Activated CD4-positive, alpha-beta memory T cell treated with anti-CD3 and anti-CD28 coated beads for 36 hours (primary cell): ENCODE data around the gene NMUR1. TPM values are rescaled to one million over a fixed set of nuclear protein-coding genes. Genes with fewer than 3 reads are reported as not detected.

ENCODE experiments used
- CTCF ChIA-PET: fragments of 350-600 bp; sonication (Branson Sonifier 250); formaldehyde crosslinking; loops from one replicate; lab custom pipeline; 2021; ENCODE audit warnings: antibody characterized with exemption, inconsistent platforms; lab: Charles Lee
- POLR2A ChIA-PET: fragments of 350-600 bp; sonication (Branson Sonifier 250); formaldehyde crosslinking; loops from one replicate; lab custom pipeline; 2021; ENCODE audit warnings: antibody characterized with exemption; lab: Charles Lee
- DNase-seq: peaks from one replicate; pipeline ENCODE4 v3.0.0-alpha.2; 2020
- H3K27ac Mint-ChIP-seq: one replicate; pipeline ENCODE4 v1.8.0; 2021; ENCODE audit warnings: mixed read lengths
- H3K27me3 Mint-ChIP-seq: one replicate; pipeline ENCODE4 v1.8.0; 2021; ENCODE audit warnings: mixed read lengths
- H3K36me3 Mint-ChIP-seq: one replicate; pipeline ENCODE4 v1.8.0; 2021; ENCODE audit warnings: mixed read lengths
- H3K4me1 Mint-ChIP-seq: one replicate; pipeline ENCODE4 v1.8.0; 2021; ENCODE audit warnings: low read depth, mixed read lengths
- H3K4me3 Mint-ChIP-seq: one replicate; pipeline ENCODE4 v1.8.0; 2021; ENCODE audit warnings: mild to moderate bottlenecking, mixed read lengths
- H3K9me3 Mint-ChIP-seq: one replicate; pipeline ENCODE4 v1.8.0; 2021; ENCODE audit warnings: mixed read lengths
- intact Hi-C: fragments of 100-400 bp; cut with micrococcal nuclease; formaldehyde crosslinking; loops from one replicate; pipeline ENCODE4 v1.15.1; 2023
- total RNA-seq, 2 experiments: library from RNA; stranded (reverse); gene quantifications; one replicate each; pipeline ENCODE4 v1.2.3, GENCODE V29; 2021

The NMUR1 gene
- total RNA-seq, 2 experiments from 2014 or later = 0.07 TPM; not detected in 1

- H3K9me3 Mint-ChIP-seq = no peaks in the 10 kb centered on the region
- H3K27ac Mint-ChIP-seq = no peak overlapping the region
- H3K36me3 Mint-ChIP-seq = no peaks in the 10 kb centered on the region
- CTCF ChIA-PET = interaction anchor here (1.1 to 7.2 kb wide), 5 partner anchors 15 to 143 kb away, joined by 4 to 76 read pairs (median 6); no protein-coding TSS in a partner anchor
- peaks cover 7% of the 10 kb centered on the region for H3K4me1 Mint-ChIP-seq
- POLR2A ChIA-PET = no interaction called here
- DNase-seq = no peak
- H3K4me3 Mint-ChIP-seq = no peak overlapping the region
- intact Hi-C loops = no loop called here
- H3K27me3 Mint-ChIP-seq = peaks cover 13% of the 10 kb centered on the region
Measured at GRCh38 chr2:231531883-231532755, 1.9 kb upstream of the NMUR1 start.

GRCh38 chr2:231531466-231531865, 1.2 kb upstream of the NMUR1 start:
- intact Hi-C loops = no loop called here
- Mint-ChIP-seq H3K4me1 (peaks cover 7% of the 10 kb centered on the region), H3K4me3 (no peak overlapping the region), H3K27me3 (peaks cover 13% of the 10 kb centered on the region), H3K36me3 (no peaks in the 10 kb centered on the region), H3K27ac (no peak overlapping the region), H3K9me3 (no peaks in the 10 kb centered on the region)
- no peak for DNase-seq
- POLR2A ChIA-PET = no interaction called here
- CTCF ChIA-PET = interaction anchor here (1.8 to 7.2 kb wide), 4 partner anchors 14 to 70 kb away, joined by 4 to 76 read pairs (median 12); no protein-coding TSS in a partner anchor

GRCh38 chr2:231528636-231529030, 1.6 kb downstream of the NMUR1 start:
- ChIA-PET POLR2A (no interaction called here), CTCF (interaction anchor here (3.5 to 7.2 kb wide), 2 partner anchors 12 to 30 kb away, joined by 17 to 76 read pairs; no protein-coding TSS in a partner anchor)
- Mint-ChIP-seq H3K9me3 (no peaks in the 10 kb centered on the region), H3K27me3 (peaks cover 13% of the 10 kb centered on the region), H3K27ac (no peak overlapping the region), H3K4me3 (no peak overlapping the region), H3K36me3 (no peaks in the 10 kb centered on the region), H3K4me1 (peaks cover 30% of the 10 kb centered on the region)
- intact Hi-C loops = no loop called here
- no peak for DNase-seq

GRCh38 chr2:231527955-231528635, 2.1 kb downstream of the NMUR1 start:
- H3K4me1 Mint-ChIP-seq = peaks cover 33% of the 10 kb centered on the region
- CTCF ChIA-PET = interaction anchor here (3.5 to 7.2 kb wide), 2 partner anchors 11 to 30 kb away, joined by 17 to 76 read pairs; no protein-coding TSS in a partner anchor
- H3K27me3 Mint-ChIP-seq = peaks cover 13% of the 10 kb centered on the region

GRCh38 chr2:231527091-231527395, 3.2 kb downstream of the NMUR1 start:
- no peak overlapping the region for H3K27ac Mint-ChIP-seq
- CTCF ChIA-PET = interaction anchor here (3.5 kb wide), 1 partner anchor 10 kb away, joined by 17 read pairs; no protein-coding TSS in a partner anchor
- no peaks in the 10 kb centered on the region for H3K9me3 Mint-ChIP-seq
- H3K27me3 Mint-ChIP-seq = peaks cover 13% of the 10 kb centered on the region
- no peak overlapping the region for H3K4me3 Mint-ChIP-seq
- POLR2A ChIA-PET = no interaction called here
- no peaks in the 10 kb centered on the region for H3K36me3 Mint-ChIP-seq
- peaks cover 33% of the 10 kb centered on the region for H3K4me1 Mint-ChIP-seq
- no peak for DNase-seq
- intact Hi-C loops = no loop called here

More at GRCh38 chr2:231527955-231528635, 2.1 kb downstream of the NMUR1 start:
- POLR2A ChIA-PET = interaction anchor here (0.5 kb wide), 1 partner anchor 75 kb away, joined by 3 read pairs; no protein-coding TSS in a partner anchor
- intact Hi-C loops = no loop called here
- no peak for DNase-seq
- Mint-ChIP-seq H3K36me3 (no peaks in the 10 kb centered on the region), H3K4me3 (no peak overlapping the region), H3K9me3 (no peaks in the 10 kb centered on the region), H3K27ac (no peak overlapping the region)

- Mint-ChIP-seq H3K9me3 (no peaks in the 10 kb centered on the region), H3K36me3 (no peaks in the 10 kb centered on the region), H3K4me1 (peaks cover 33% of the 10 kb centered on the region), H3K27ac (no peak overlapping the region), H3K27me3 (peaks cover 13% of the 10 kb centered on the region), H3K4me3 (no peak overlapping the region)
- no peak for DNase-seq
- POLR2A ChIA-PET = no interaction called here
- CTCF ChIA-PET = interaction anchor here (0.7 to 3.5 kb wide), 3 partner anchors 9 to 32 kb away, joined by 3 to 17 read pairs (median 4); no protein-coding TSS in a partner anchor
- intact Hi-C loops = no loop called here
Measured at GRCh38 chr2:231526341-231527090, 3.7 kb downstream of the NMUR1 start.

- ChIA-PET CTCF (interaction anchor here (0.7 to 3.5 kb wide), 3 partner anchors 8 to 33 kb away, joined by 3 to 17 read pairs (median 4); no protein-coding TSS in a partner anchor), POLR2A (no interaction called here)
- H3K4me3 Mint-ChIP-seq = no peak overlapping the region
- H3K9me3 Mint-ChIP-seq = no peaks in the 10 kb centered on the region
- no peak overlapping the region for H3K27ac Mint-ChIP-seq
- DNase-seq = no peak
- H3K4me1 Mint-ChIP-seq = peaks cover 26% of the 10 kb centered on the region
- intact Hi-C loops = no loop called here
- peaks cover 7% of the 10 kb centered on the region for H3K27me3 Mint-ChIP-seq
- H3K36me3 Mint-ChIP-seq = no peaks in the 10 kb centered on the region
Measured at GRCh38 chr2:231525248-231526163, 4.7 kb downstream of the NMUR1 start.

GRCh38 chr2:231524477-231525247, 5.6 kb downstream of the NMUR1 start:
- Mint-ChIP-seq H3K36me3 (no peaks in the 10 kb centered on the region), H3K27ac (no peak overlapping the region), H3K9me3 (no peaks in the 10 kb centered on the region), H3K4me1 (peaks cover 26% of the 10 kb centered on the region), H3K4me3 (no peak overlapping the region), H3K27me3 (peaks cover 7% of the 10 kb centered on the region)
- CTCF ChIA-PET = interaction anchor here (2.1 kb wide), 1 partner anchor 190 kb away, joined by 4 read pairs; no protein-coding TSS in a partner anchor
- intact Hi-C loops = no loop called here
- DNase-seq = no peak
- POLR2A ChIA-PET = no interaction called here

GRCh38 chr2:231523451-231524285, 6.6 kb downstream of the NMUR1 start:
- DNase-seq = no peak

More at GRCh38 chr2:231523451-231524285, 6.6 kb downstream of the NMUR1 start:
- intact Hi-C loops = no loop called here
- ChIA-PET CTCF (interaction anchor here (2.1 kb wide), 1 partner anchor 191 kb away, joined by 4 read pairs; no protein-coding TSS in a partner anchor), POLR2A (no interaction called here)
- peaks cover 26% of the 10 kb centered on the region for H3K4me1 Mint-ChIP-seq
- no peak overlapping the region for H3K4me3 Mint-ChIP-seq
- H3K36me3 Mint-ChIP-seq = no peaks in the 10 kb centered on the region
- H3K27ac Mint-ChIP-seq = no peak overlapping the region
- no peaks in the 10 kb centered on the region for H3K27me3 Mint-ChIP-seq
- no peaks in the 10 kb centered on the region for H3K9me3 Mint-ChIP-seq
